ENCODE data around the gene SLC35F4.

GRCh38 chr14:57610631-57611030, 255.3 kb downstream of the SLC35F4 start:
- TF ChIP-seq EP300 (IDR thresholded peaks at IDR 0.05; ENCODE audit: borderline replicate concordance in 1 of 2, low read depth in 2 of 2, low read length in 2 of 2) = no peak
- no peak for TF ChIP-seq NRF1 (IDR thresholded peaks at IDR 0.05; ENCODE audit: low read depth, low read length)
- TF ChIP-seq ATF3 (IDR thresholded peaks at IDR 0.05; ENCODE audit: insufficient read depth, low read depth, low read length) = no peak
